ENCODE measurements around the gene CCDC88B.

- TF ChIP-seq, protein P1, sequence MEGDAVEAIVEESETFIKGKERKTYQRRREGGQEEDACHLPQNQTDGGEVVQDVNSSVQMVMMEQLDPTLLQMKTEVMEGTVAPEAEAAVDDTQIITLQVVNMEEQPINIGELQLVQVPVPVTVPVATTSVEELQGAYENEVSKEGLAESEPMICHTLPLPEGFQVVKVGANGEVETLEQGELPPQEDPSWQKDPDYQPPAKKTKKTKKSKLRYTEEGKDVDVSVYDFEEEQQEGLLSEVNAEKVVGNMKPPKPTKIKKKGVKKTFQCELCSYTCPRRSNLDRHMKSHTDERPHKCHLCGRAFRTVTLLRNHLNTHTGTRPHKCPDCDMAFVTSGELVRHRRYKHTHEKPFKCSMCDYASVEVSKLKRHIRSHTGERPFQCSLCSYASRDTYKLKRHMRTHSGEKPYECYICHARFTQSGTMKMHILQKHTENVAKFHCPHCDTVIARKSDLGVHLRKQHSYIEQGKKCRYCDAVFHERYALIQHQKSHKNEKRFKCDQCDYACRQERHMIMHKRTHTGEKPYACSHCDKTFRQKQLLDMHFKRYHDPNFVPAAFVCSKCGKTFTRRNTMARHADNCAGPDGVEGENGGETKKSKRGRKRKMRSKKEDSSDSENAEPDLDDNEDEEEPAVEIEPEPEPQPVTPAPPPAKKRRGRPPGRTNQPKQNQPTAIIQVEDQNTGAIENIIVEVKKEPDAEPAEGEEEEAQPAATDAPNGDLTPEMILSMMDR (IDR thresholded peaks at IDR 0.05), result no peak
- TF ChIP-seq POLR2A (IDR thresholded peaks at IDR 0.05), result no peak
- TF ChIP-seq POLR2AphosphoS5 (IDR thresholded peaks at IDR 0.05), result no peak
Observed at GRCh38 chr11:64360448-64360921, 20.5 kb downstream of the CCDC88B start.

All from suprapubic skin (tissue), 4 donors.